Activated CD4-positive, alpha-beta memory T cell treated with anti-CD3 and anti-CD28 coated beads for 36 hours (primary cell): Measurements from ENCODE around the gene RAD18. TPM values are rescaled to one million over a fixed set of nuclear protein-coding genes. Genes with fewer than 3 reads are reported as not detected.

Experiments
- CTCF ChIA-PET: fragments of 350-600 bp; sonication (Branson Sonifier 250); formaldehyde crosslinking; loops from one replicate; lab custom pipeline; 2021; ENCODE audit warnings: antibody characterized with exemption, inconsistent platforms; lab: Charles Lee
- POLR2A ChIA-PET: fragments of 350-600 bp; sonication (Branson Sonifier 250); formaldehyde crosslinking; loops from one replicate; lab custom pipeline; 2021; ENCODE audit warnings: antibody characterized with exemption; lab: Charles Lee
- DNase-seq: peaks from one replicate; pipeline ENCODE4 v3.0.0-alpha.2; 2020
- H3K27ac Mint-ChIP-seq: one replicate; pipeline ENCODE4 v1.8.0; 2021; ENCODE audit warnings: mixed read lengths
- H3K27me3 Mint-ChIP-seq: one replicate; pipeline ENCODE4 v1.8.0; 2021; ENCODE audit warnings: mixed read lengths
- H3K36me3 Mint-ChIP-seq: one replicate; pipeline ENCODE4 v1.8.0; 2021; ENCODE audit warnings: mixed read lengths
- H3K4me1 Mint-ChIP-seq: one replicate; pipeline ENCODE4 v1.8.0; 2021; ENCODE audit warnings: low read depth, mixed read lengths
- H3K4me3 Mint-ChIP-seq: one replicate; pipeline ENCODE4 v1.8.0; 2021; ENCODE audit warnings: mild to moderate bottlenecking, mixed read lengths
- H3K9me3 Mint-ChIP-seq: one replicate; pipeline ENCODE4 v1.8.0; 2021; ENCODE audit warnings: mixed read lengths
- intact Hi-C: fragments of 100-400 bp; cut with micrococcal nuclease; formaldehyde crosslinking; loops from one replicate; pipeline ENCODE4 v1.15.1; 2023
- total RNA-seq, 2 experiments: library from RNA; stranded (reverse); gene quantifications; one replicate each; pipeline ENCODE4 v1.2.3, GENCODE V29; 2021

Gene RAD18
- total RNA-seq, 2 experiments from 2014 or later: 38.1 to 41.9 TPM

- intact Hi-C loops: no loop called here
- POLR2A ChIA-PET: no interaction called here
- peaks cover 2% of the 10 kb centered on the region for H3K27me3 Mint-ChIP-seq
These were observed 11.2 kb upstream of the RAD18 start for GRCh38 chr3:8974458-8974857.

GRCh38 chr3:8972639-8973038 lies 9.4 kb upstream of the RAD18 start:
- Mint-ChIP-seq H3K27ac (no peak overlapping the region), H3K9me3 (no peaks in the 10 kb centered on the region), H3K27me3 (peaks cover 2% of the 10 kb centered on the region), H3K4me1 (peaks cover 3% of the 10 kb centered on the region), H3K36me3 (no peaks in the 10 kb centered on the region), H3K4me3 (no peak overlapping the region)
- CTCF ChIA-PET: interaction anchor here (1.3 to 10.4 kb wide), 7 partner anchors 13 to 390 kb away, joined by 5 to 176 read pairs (median 5); partner anchors contain the start of genes SRGAP3 and THUMPD3
- POLR2A ChIA-PET: no interaction called here
- DNase-seq: peak; percentile 13
- intact Hi-C loops: no loop called here

More at GRCh38 chr3:8974458-8974857, 11.2 kb upstream of the RAD18 start:
- peaks cover 3% of the 10 kb centered on the region for H3K9me3 Mint-ChIP-seq
- no peak overlapping the region for H3K4me3 Mint-ChIP-seq
- CTCF ChIA-PET: interaction anchor here (1.7 to 10.4 kb wide), 2 partner anchors 13 to 328 kb away, joined by 6 to 176 read pairs; no protein-coding TSS in a partner anchor
- H3K4me1 Mint-ChIP-seq: peaks cover 3% of the 10 kb centered on the region
- H3K36me3 Mint-ChIP-seq: no peaks in the 10 kb centered on the region
- DNase-seq: no peak
- no peak overlapping the region for H3K27ac Mint-ChIP-seq

GRCh38 chr3:8970971-8971589 lies 7.8 kb upstream of the RAD18 start:
- peak; percentile 79 for DNase-seq
- POLR2A ChIA-PET: no interaction called here
- H3K27me3 Mint-ChIP-seq: peaks cover 2% of the 10 kb centered on the region
- H3K27ac Mint-ChIP-seq: no peak overlapping the region
- no peak overlapping the region for H3K4me3 Mint-ChIP-seq
- peaks cover 3% of the 10 kb centered on the region for H3K4me1 Mint-ChIP-seq
- intact Hi-C loops: loop anchor here (1.0 to 2.0 kb wide), 3 partner anchors 96 to 331 kb away; partner anchors contain the start of gene SRGAP3
- CTCF ChIA-PET: interaction anchor here (0.5 to 10.4 kb wide), 11 partner anchors 9 to 392 kb away, joined by 3 to 176 read pairs (median 5); partner anchors contain the start of genes SRGAP3 and THUMPD3
- no peaks in the 10 kb centered on the region for H3K36me3 Mint-ChIP-seq
- H3K9me3 Mint-ChIP-seq: no peaks in the 10 kb centered on the region

- POLR2A ChIA-PET: no interaction called here
These were observed 6.0 kb upstream of the RAD18 start for GRCh38 chr3:8969241-8969640.

GRCh38 chr3:8968375-8968882 lies 5.2 kb upstream of the RAD18 start:
- Mint-ChIP-seq H3K36me3 (no peaks in the 10 kb centered on the region), H3K9me3 (no peaks in the 10 kb centered on the region), H3K27ac (no peak overlapping the region), H3K4me3 (no peak overlapping the region), H3K4me1 (peaks cover 9% of the 10 kb centered on the region), H3K27me3 (peaks cover 2% of the 10 kb centered on the region)
- ChIA-PET POLR2A (no interaction called here), CTCF (interaction anchor here (10.4 kb wide), 1 partner anchor 334 kb away, joined by 176 read pairs; no protein-coding TSS in a partner anchor)
- no peak for DNase-seq
- intact Hi-C loops: no loop called here

More at GRCh38 chr3:8969241-8969640, 6.0 kb upstream of the RAD18 start:
- Mint-ChIP-seq H3K36me3 (no peaks in the 10 kb centered on the region), H3K4me3 (no peak overlapping the region), H3K27me3 (peaks cover 2% of the 10 kb centered on the region), H3K4me1 (peaks cover 3% of the 10 kb centered on the region), H3K9me3 (no peaks in the 10 kb centered on the region), H3K27ac (no peak overlapping the region)
- DNase-seq: no peak
- intact Hi-C loops: no loop called here
- CTCF ChIA-PET: interaction anchor here (1.0 to 10.4 kb wide), 3 partner anchors 19 to 333 kb away, joined by 3 to 176 read pairs (median 24); no protein-coding TSS in a partner anchor

- POLR2A ChIA-PET: no interaction called here
- Mint-ChIP-seq H3K4me3 (no peak overlapping the region), H3K4me1 (peaks cover 13% of the 10 kb centered on the region), H3K27ac (no peak overlapping the region), H3K27me3 (peaks cover 1% of the 10 kb centered on the region), H3K9me3 (no peaks in the 10 kb centered on the region), H3K36me3 (peaks cover 5% of the 10 kb centered on the region)
- CTCF ChIA-PET: interaction anchor here (10.4 kb wide), 1 partner anchor 335 kb away, joined by 176 read pairs; no protein-coding TSS in a partner anchor
- intact Hi-C loops: no loop called here
- DNase-seq: no peak
These were observed 4.3 kb upstream of the RAD18 start for GRCh38 chr3:8967553-8967952.

- Mint-ChIP-seq H3K4me3 (no peak overlapping the region), H3K9me3 (no peaks in the 10 kb centered on the region), H3K27me3 (peaks cover 1% of the 10 kb centered on the region), H3K27ac (no peak overlapping the region), H3K36me3 (peaks cover 5% of the 10 kb centered on the region), H3K4me1 (peaks cover 20% of the 10 kb centered on the region)
- no peak for DNase-seq
- POLR2A ChIA-PET: interaction anchor here (1.0 kb wide), 1 partner anchor 10 kb away, joined by 3 read pairs; no protein-coding TSS in a partner anchor
- intact Hi-C loops: no loop called here
- CTCF ChIA-PET: interaction anchor here (0.9 to 10.4 kb wide), 3 partner anchors 283 to 344 kb away, joined by 3 to 176 read pairs (median 3); partner anchors contain the start of gene SRGAP3
These were observed 3.6 kb upstream of the RAD18 start for GRCh38 chr3:8966820-8967348.

GRCh38 chr3:8966150-8966819 lies 3.0 kb upstream of the RAD18 start:
- POLR2A ChIA-PET: interaction anchor here (1.0 kb wide), 1 partner anchor 11 kb away, joined by 3 read pairs; no protein-coding TSS in a partner anchor
- intact Hi-C loops: no loop called here

GRCh38 chr3:8964436-8965370 lies 1.4 kb upstream of the RAD18 start:
- no peak for DNase-seq

More at GRCh38 chr3:8966150-8966819, 3.0 kb upstream of the RAD18 start:
- CTCF ChIA-PET: interaction anchor here (0.9 to 1.5 kb wide), 3 partner anchors 22 to 344 kb away, joined by 3 to 4 read pairs (median 3); partner anchors contain the start of gene SRGAP3
- H3K4me3 Mint-ChIP-seq: no peak overlapping the region
- peaks cover 24% of the 10 kb centered on the region for H3K4me1 Mint-ChIP-seq
- DNase-seq: no peak
- H3K27me3 Mint-ChIP-seq: peaks cover 1% of the 10 kb centered on the region
- no peak overlapping the region for H3K27ac Mint-ChIP-seq
- peaks cover 5% of the 10 kb centered on the region for H3K36me3 Mint-ChIP-seq
- no peaks in the 10 kb centered on the region for H3K9me3 Mint-ChIP-seq

GRCh38 chr3:8962226-8962861 lies 928 bp downstream of the RAD18 start:
- H3K4me1 Mint-ChIP-seq: peaks cover 27% of the 10 kb centered on the region
- POLR2A ChIA-PET: interaction anchor here (0.6 to 1.5 kb wide), 2 partner anchors 9 to 400 kb away, joined by 3 to 5 read pairs; partner anchors contain the start of gene THUMPD3
- no peak for DNase-seq
- intact Hi-C loops: loop anchor here (2.0 to 5.0 kb wide), 2 partner anchors 195 to 434 kb away; partner anchors contain the start of genes OXTR and SETD5
- peak overlapping the region; percentile 97 for H3K4me3 Mint-ChIP-seq
- H3K27me3 Mint-ChIP-seq: no peaks in the 10 kb centered on the region
- CTCF ChIA-PET: interaction anchor here (1.4 to 2.1 kb wide), 2 partner anchors 340 to 391 kb away, joined by 4 to 6 read pairs; no protein-coding TSS in a partner anchor
- peaks cover 27% of the 10 kb centered on the region for H3K36me3 Mint-ChIP-seq
- no peaks in the 10 kb centered on the region for H3K9me3 Mint-ChIP-seq
- peak overlapping the region; percentile 93 for H3K27ac Mint-ChIP-seq

More at GRCh38 chr3:8964436-8965370, 1.4 kb upstream of the RAD18 start:
- Mint-ChIP-seq H3K4me1 (peaks cover 27% of the 10 kb centered on the region), H3K36me3 (peaks cover 7% of the 10 kb centered on the region), H3K4me3 (peak overlapping the region; percentile 97), H3K9me3 (no peaks in the 10 kb centered on the region), H3K27me3 (no peaks in the 10 kb centered on the region), H3K27ac (no peak overlapping the region)
- CTCF ChIA-PET: interaction anchor here (1.0 to 1.5 kb wide), 2 partner anchors 23 to 337 kb away, joined by 3 to 4 read pairs; no protein-coding TSS in a partner anchor
- POLR2A ChIA-PET: no interaction called here
- intact Hi-C loops: loop anchor here (5.0 kb wide), 1 partner anchor 197 kb away; the partner anchor contains the start of gene OXTR
